GM19455 (cell line): ENCODE data around the gene NHLRC2.
A peak's percentile ranks its signal among the peaks of the same experiment; 100 is the strongest.
"Not testable (repeated sequence)": the region's sequence is repeated elsewhere in the genome, so short reads cannot be mapped to it uniquely, and the experiment has no call there.

Experiments used
- ATAC-seq: cut with Tn5 transposase; IDR thresholded peaks from one replicate; pipeline ENCODE4 v1.9.1; 2021; ENCODE audit not compliant: unreplicated experiment

NHLRC2 gene

GRCh38 chr10:113854013-113854760, at the start of gene NHLRC2, which contains the start of gene DCLRE1A:
Gene NHLRC2, plus strand, starts transcription at chr10:113854661. Its CDS starts 212 bp downstream, at chr10:113854873.
Gene DCLRE1A, minus strand, starts transcription at chr10:113854082. Its CDS starts 900 bp downstream, at chr10:113853182.
- peak; percentile 48 for ATAC-seq

GRCh38 chr10:113806503-113806902, 48.0 kb upstream of the NHLRC2 start:
- ATAC-seq: no peak

GRCh38 chr10:113808168-113808567, 46.3 kb upstream of the NHLRC2 start:
- no peak for ATAC-seq

- not testable (repeated sequence) for ATAC-seq
These were observed 39.8 kb upstream of the NHLRC2 start for GRCh38 chr10:113814700-113815099.

GRCh38 chr10:113819989-113820388, 34.5 kb upstream of the NHLRC2 start:
- no peak for ATAC-seq

- no peak for ATAC-seq
These were observed 34.0 kb upstream of the NHLRC2 start for GRCh38 chr10:113820507-113820906.

GRCh38 chr10:113821306-113821705, 33.2 kb upstream of the NHLRC2 start:
- not testable (repeated sequence) for ATAC-seq

GRCh38 chr10:113822174-113822573, 32.3 kb upstream of the NHLRC2 start:
- no peak for ATAC-seq

GRCh38 chr10:113823389-113823788, 31.1 kb upstream of the NHLRC2 start:
- no peak for ATAC-seq

GRCh38 chr10:113825791-113826190, 28.7 kb upstream of the NHLRC2 start:
- no peak for ATAC-seq

- not testable (repeated sequence) for ATAC-seq
These were observed 25.9 kb upstream of the NHLRC2 start for GRCh38 chr10:113828567-113828966.

- ATAC-seq: no peak
These were observed 12.3 kb upstream of the NHLRC2 start for GRCh38 chr10:113842171-113842570.

GRCh38 chr10:113843972-113844485, 10.4 kb upstream of the NHLRC2 start:
- no peak for ATAC-seq

GRCh38 chr10:113846036-113846435, 8.4 kb upstream of the NHLRC2 start:
- no peak for ATAC-seq

- no peak for ATAC-seq
These were observed 5.2 kb upstream of the NHLRC2 start for GRCh38 chr10:113849140-113849803.

- ATAC-seq: no peak
These were observed 4.5 kb upstream of the NHLRC2 start for GRCh38 chr10:113849946-113850345.

- no peak for ATAC-seq
These were observed 866 bp upstream of the NHLRC2 start for GRCh38 chr10:113853578-113854012.

- peak; percentile 39 for ATAC-seq
These were observed 514 bp downstream of the NHLRC2 start for GRCh38 chr10:113854761-113855588.

- ATAC-seq: no peak
These were observed 2.1 kb downstream of the NHLRC2 start for GRCh38 chr10:113856563-113856962.

- no peak for ATAC-seq
These were observed 2.7 kb downstream of the NHLRC2 start for GRCh38 chr10:113857210-113857609.

GRCh38 chr10:113858541-113858940, 4.1 kb downstream of the NHLRC2 start:
- ATAC-seq: no peak
